ENCODE data around the gene TRPM5. TPM values are rescaled to one million over a fixed set of nuclear protein-coding genes. Genes with fewer than 3 reads are reported as not detected.

The TRPM5 gene
- total and polyA plus RNA-seq, 2 experiments from 2014 or later: not detected

- H3K4me1 ChIP-seq (ENCODE audit: insufficient read depth): peaks cover 6% of the 10 kb centered on the region; the same call in 1 of the 2 replicates
- H3K27me3 ChIP-seq (ENCODE audit: insufficient read depth): no peaks in the 10 kb centered on the region
- H3K4me1 Mint-ChIP-seq: peaks cover 3% of the 10 kb centered on the region; the same call in 1 of the 3 replicates
- no peak for DNase-seq (ENCODE audit: low spot score)
- H3K36me3 ChIP-seq (ENCODE audit: insufficient read depth): no peaks in the 10 kb centered on the region
- TF ChIP-seq NANOG (IDR thresholded peaks at IDR 0.05; ENCODE audit: borderline replicate concordance): no peak
- TF ChIP-seq CTCF (conservative IDR thresholded peaks at IDR 0.05; ENCODE audit: low read depth in 2 of 2): no peak
- TF ChIP-seq REST (IDR thresholded peaks at IDR 0.05; ENCODE audit: unreplicated experiment): no peak
- TF ChIP-seq ZNF114 (CRISPR knock-in tag; IDR thresholded peaks at IDR 0.05): no peak
- TF ChIP-seq EZH2phosphoT487 (IDR thresholded peaks at IDR 0.05; ENCODE audit: unreplicated experiment): no peak
- no peak for TF ChIP-seq EZH2 (IDR thresholded peaks at IDR 0.05; ENCODE audit: low read depth, unreplicated experiment)
- TF ChIP-seq ETS1 (IDR thresholded peaks at IDR 0.05): no peak
- no peak for TF ChIP-seq ZNF462 (CRISPR knock-in tag; IDR thresholded peaks at IDR 0.05)
- no peak for TF ChIP-seq JUNB (IDR thresholded peaks at IDR 0.05; ENCODE audit: unreplicated experiment)
- TF ChIP-seq POLR2AphosphoS5 (IDR thresholded peaks at IDR 0.05; ENCODE audit: low read depth): no peak
- TF ChIP-seq ZNF331 (CRISPR knock-in tag; IDR thresholded peaks at IDR 0.05; ENCODE audit: low read depth): no peak
- TF ChIP-seq CREB1 (CRISPR knock-in tag; IDR thresholded peaks at IDR 0.05; ENCODE audit: low read depth): no peak
- TF ChIP-seq STAT1 (IDR thresholded peaks at IDR 0.05; ENCODE audit: unreplicated experiment): no peak
- no peak overlapping the region for H3K4me2 ChIP-seq
- no peak overlapping the region for H2AFZ ChIP-seq
- no peaks in the 10 kb centered on the region for H3F3A ChIP-seq (replicated peaks; ENCODE audit: low read depth)
- H3K4me3 Mint-ChIP-seq: no peak overlapping the region
- H3K9me2 ChIP-seq (ENCODE audit: insufficient read depth): no peaks in the 10 kb centered on the region
- H3K36me3 Mint-ChIP-seq (ENCODE audit: low read depth): peaks cover 9% of the 10 kb centered on the region; the same call in 2 of the 3 replicates
- no peaks in the 10 kb centered on the region for H3K9me3 Mint-ChIP-seq
- H3K27me3 Mint-ChIP-seq (ENCODE audit: insufficient read depth, low read depth, poor library complexity): peaks cover 16% of the 10 kb centered on the region
- no peak overlapping the region for H3K27ac ChIP-seq (ENCODE audit: low read depth)
- H4K20me1 ChIP-seq (replicated peaks; ENCODE audit: insufficient read depth): no peaks in the 10 kb centered on the region
- no peak for ATAC-seq
- peaks cover 12% of the 10 kb centered on the region for H3K79me2 ChIP-seq (replicated peaks; ENCODE audit: insufficient read depth)
- H3K4me3 ChIP-seq: no peak overlapping the region
- no peak overlapping the region for H3K27ac Mint-ChIP-seq
Observed at GRCh38 chr11:2404735-2405196, 39.5 kb downstream of the TRPM5 start.

Data from GM23338 (cell line).